ENCODE measurements around the gene ZC4H2. TPM values are rescaled to one million over a fixed set of nuclear protein-coding genes. Genes with fewer than 3 reads are reported as not detected.
A peak's percentile ranks its signal among the peaks of the same experiment; 100 is the strongest.
"Not testable (repeated sequence)": the region's sequence is repeated elsewhere in the genome, so short reads cannot be mapped to it uniquely, and the experiment has no call there.

The ZC4H2 gene
- total RNA-seq, 2 experiments from 2014 or later: 15.6 to 18.7 TPM

GRCh38 chrX:64908121-64908520, 68.1 kb downstream of the ZC4H2 start:
- ChIA-PET POLR2A (no interaction called here), CTCF (no interaction called here)
- H3K36me3 Mint-ChIP-seq (ENCODE audit: low read depth): peaks cover 29% of the 10 kb centered on the region
- DNase-seq (no peak), ATAC-seq (no peak)
- peaks cover 7% of the 10 kb centered on the region for H3K9me3 Mint-ChIP-seq (ENCODE audit: insufficient read depth)
- H3K4me3 Mint-ChIP-seq: no peak overlapping the region
- no peaks in the 10 kb centered on the region for H3K27me3 Mint-ChIP-seq (ENCODE audit: low read depth)
- no peak overlapping the region for H3K27ac Mint-ChIP-seq
- no peaks in the 10 kb centered on the region for H3K4me1 Mint-ChIP-seq (ENCODE audit: low read depth)

GRCh38 chrX:64894454-64895038, 81.7 kb downstream of the ZC4H2 start:
- no peaks in the 10 kb centered on the region for H3K9me3 Mint-ChIP-seq (ENCODE audit: insufficient read depth)
- no peak overlapping the region for H3K4me3 Mint-ChIP-seq
- peaks cover 2% of the 10 kb centered on the region for H3K36me3 Mint-ChIP-seq (ENCODE audit: low read depth)
- ATAC-seq (no peak), DNase-seq (peak; percentile 53)
- no peaks in the 10 kb centered on the region for H3K27me3 Mint-ChIP-seq (ENCODE audit: low read depth)
- peaks cover 6% of the 10 kb centered on the region for H3K4me1 Mint-ChIP-seq (ENCODE audit: low read depth)
- POLR2A ChIA-PET: no interaction called here
- H3K27ac Mint-ChIP-seq: peak overlapping the region; percentile 16
- CTCF ChIA-PET: no interaction called here

DNA sequence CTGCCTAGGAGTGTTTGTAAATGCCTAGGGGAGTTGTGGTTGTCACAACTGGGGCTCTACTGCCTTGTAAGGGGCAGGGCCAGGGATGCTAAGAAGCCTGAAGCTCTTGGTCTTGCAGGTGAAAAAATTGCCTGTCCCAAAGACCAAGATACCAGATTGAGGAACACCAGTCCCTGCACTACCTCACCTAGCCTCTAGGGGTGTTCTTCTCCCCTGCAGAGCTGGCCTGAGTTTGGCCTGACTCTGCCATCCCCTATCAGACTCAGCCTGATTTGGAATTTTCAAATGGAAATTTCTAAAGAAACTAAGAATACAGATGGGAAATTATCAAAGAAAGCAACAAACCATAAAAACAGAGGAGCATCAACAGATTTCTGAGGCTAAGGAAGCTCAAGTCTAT, 90.4 kb downstream of the ZC4H2 start:
- peaks cover 10% of the 10 kb centered on the region for H3K9me3 Mint-ChIP-seq (ENCODE audit: insufficient read depth)
- ATAC-seq: no peak
- no peak overlapping the region for H3K4me3 Mint-ChIP-seq
- no peak overlapping the region for H3K27ac Mint-ChIP-seq
- H3K4me1 Mint-ChIP-seq (ENCODE audit: low read depth): no peaks in the 10 kb centered on the region
- peaks cover 3% of the 10 kb centered on the region for H3K36me3 Mint-ChIP-seq (ENCODE audit: low read depth)
- H3K27me3 Mint-ChIP-seq (ENCODE audit: low read depth): no peaks in the 10 kb centered on the region
- POLR2A ChIA-PET: no interaction called here
- CTCF ChIA-PET: interaction anchor here (1.1 kb wide), 1 partner anchor 13 kb away, joined by 3 read pairs; no protein-coding TSS in a partner anchor
- DNase-seq: no peak

GRCh38 chrX:64878709-64879108, 97.5 kb downstream of the ZC4H2 start:
- CTCF ChIA-PET; H3K4me1 Mint-ChIP-seq (ENCODE audit: low read depth): not testable (repeated sequence)

DNA sequence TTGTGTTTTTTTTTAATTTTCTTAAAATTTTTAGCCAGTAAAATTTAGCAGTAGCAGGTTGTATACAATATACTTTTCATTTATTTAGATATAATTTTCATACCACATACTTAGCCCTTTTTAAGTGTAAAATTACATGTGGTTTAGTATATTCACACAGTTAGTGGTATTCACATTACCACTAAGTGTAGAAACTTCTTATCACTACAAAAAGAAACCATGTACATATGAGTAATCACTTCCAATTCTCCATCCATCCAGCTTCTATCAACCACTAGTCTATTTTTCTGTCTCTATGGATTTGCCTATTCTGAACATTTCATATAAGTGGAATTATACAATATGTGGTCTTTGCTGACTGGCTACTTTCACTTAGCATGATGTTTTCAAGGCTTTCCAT, 109.0 kb downstream of the ZC4H2 start:
- CTCF ChIA-PET: no interaction called here
- Mint-ChIP-seq H3K4me1 (ENCODE audit: low read depth) (peaks cover 12% of the 10 kb centered on the region), H3K4me3 (no peak overlapping the region), H3K36me3 (ENCODE audit: low read depth) (peaks cover 28% of the 10 kb centered on the region), H3K27ac (no peak overlapping the region), H3K9me3 (ENCODE audit: insufficient read depth) (peaks cover 29% of the 10 kb centered on the region), H3K27me3 (ENCODE audit: low read depth) (no peaks in the 10 kb centered on the region)
- ATAC-seq: no peak
- POLR2A ChIA-PET: no interaction called here
- no peak for DNase-seq

More at GRCh38 chrX:64878709-64879108, 97.5 kb downstream of the ZC4H2 start:
- H3K27ac Mint-ChIP-seq; H3K27me3 Mint-ChIP-seq (ENCODE audit: low read depth); H3K36me3 Mint-ChIP-seq (ENCODE audit: low read depth); H3K4me3 Mint-ChIP-seq; POLR2A ChIA-PET; DNase-seq; ATAC-seq: not testable (repeated sequence)
- H3K9me3 Mint-ChIP-seq (ENCODE audit: insufficient read depth): peaks cover 17% of the 10 kb centered on the region

Other genes with a start within 250 kb of the ZC4H2 start
- 1 to 10 TPM; 1.7 to 1.8 TPM for gene ZC3H12B, start 58.4 kb upstream of the ZC4H2 start, total RNA-seq